Mesodermal cell (in vitro differentiated cells): ENCODE measurements around the gene ZDHHC7.

Experiments
- H3K27ac ChIP-seq: 2 replicates; pipeline ENCODE4 v1.7.0; 2013; ENCODE audit warnings: mild to moderate bottlenecking, low read depth, low read length, moderate library complexity; ENCODE audit not compliant: severe bottlenecking
- H3K36me3 ChIP-seq: 2 replicates; pipeline ENCODE4 v1.7.1; 2013; ENCODE audit warnings: mild to moderate bottlenecking, low read length, moderate library complexity; ENCODE audit not compliant: control insufficient read depth, insufficient read depth
- H3K4me1 ChIP-seq: one replicate; pipeline ENCODE4 v1.7.1; 2013; ENCODE audit warnings: mild to moderate bottlenecking, low read length; ENCODE audit not compliant: insufficient read depth, control insufficient read depth, poor library complexity, severe bottlenecking
- H3K4me3 ChIP-seq: 2 replicates; pipeline ENCODE4 v1.7.0; 2013; ENCODE audit warnings: low read length, control low read depth, mild to moderate bottlenecking; ENCODE audit not compliant: insufficient read depth, poor library complexity, severe bottlenecking; ENCODE audit errors: extremely low read depth
- H3K9me3 ChIP-seq: 2 replicates; pipeline ENCODE4 v1.7.1; 2013; ENCODE audit warnings: mild to moderate bottlenecking, low read length, moderate library complexity; ENCODE audit not compliant: control insufficient read depth
- WGBS, 2 experiments: methylation state at CpG; one replicate each; pipeline ENCODE4 v1.1.5; 2013; ENCODE audit warnings: missing lambda C conversion rate in 2 of 2; ENCODE audit not compliant: insufficient coverage in 2 of 2; 5-methylcytosine and 5-hydroxymethylcytosine counted together

ZDHHC7 gene

GRCh38 chr16:85018529-85019236 is 7.3 kb upstream of the ZDHHC7 start:
- H3K27ac ChIP-seq, result no peak overlapping the region
- H3K9me3 ChIP-seq, result no peaks in the 10 kb centered on the region
- H3K4me1 ChIP-seq, result no peaks in the 10 kb centered on the region
- no peaks in the 10 kb centered on the region for H3K36me3 ChIP-seq
- 88 to 89% methylated on average over 16 of the region's 19 CpGs for WGBS, 2 experiments
- no peak overlapping the region for H3K4me3 ChIP-seq

GRCh38 chr16:85017633-85018032 is 6.3 kb upstream of the ZDHHC7 start:
- Histone ChIP-seq H3K4me3 (no peak overlapping the region), H3K36me3 (no peaks in the 10 kb centered on the region), H3K27ac (no peak overlapping the region), H3K4me1 (no peaks in the 10 kb centered on the region), H3K9me3 (no peaks in the 10 kb centered on the region)
- WGBS, 2 experiments, result 83 to 84% methylated on average over 5 to 8 of the region's 8 CpGs

DNA sequence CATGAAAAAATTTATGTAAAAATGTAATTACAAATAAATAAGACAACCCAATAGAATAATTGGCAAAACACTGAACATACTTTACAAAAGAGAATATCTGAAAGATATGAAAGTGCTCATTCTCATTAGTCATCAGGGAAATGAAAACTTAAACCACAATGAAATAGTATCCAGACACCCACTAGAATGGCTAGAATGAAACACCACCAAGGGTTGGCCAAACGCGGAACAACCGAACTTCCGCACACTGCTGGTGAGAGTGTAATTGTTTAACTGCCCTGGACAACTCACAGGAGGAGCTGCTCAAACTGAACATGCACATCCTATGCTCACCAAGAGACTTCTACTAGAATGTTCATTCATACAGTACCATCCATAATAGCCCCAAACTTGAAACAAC is 5.8 kb upstream of the ZDHHC7 start:
- WGBS, 2 experiments, result 100% methylated on average over 1 of the region's 4 CpGs
- H3K9me3 ChIP-seq, result no peaks in the 10 kb centered on the region
- H3K36me3 ChIP-seq, result no peaks in the 10 kb centered on the region
- H3K4me1 ChIP-seq, result no peaks in the 10 kb centered on the region
- no peak overlapping the region for H3K27ac ChIP-seq
- H3K4me3 ChIP-seq, result no peak overlapping the region

- H3K27ac ChIP-seq, result no peak overlapping the region
- no peaks in the 10 kb centered on the region for H3K36me3 ChIP-seq
- WGBS, 2 experiments, result 91 to 100% methylated on average over 2 to 4 of the region's 5 CpGs
These were observed 4.3 kb upstream of the ZDHHC7 start for GRCh38 chr16:85015481-85016187.

DNA sequence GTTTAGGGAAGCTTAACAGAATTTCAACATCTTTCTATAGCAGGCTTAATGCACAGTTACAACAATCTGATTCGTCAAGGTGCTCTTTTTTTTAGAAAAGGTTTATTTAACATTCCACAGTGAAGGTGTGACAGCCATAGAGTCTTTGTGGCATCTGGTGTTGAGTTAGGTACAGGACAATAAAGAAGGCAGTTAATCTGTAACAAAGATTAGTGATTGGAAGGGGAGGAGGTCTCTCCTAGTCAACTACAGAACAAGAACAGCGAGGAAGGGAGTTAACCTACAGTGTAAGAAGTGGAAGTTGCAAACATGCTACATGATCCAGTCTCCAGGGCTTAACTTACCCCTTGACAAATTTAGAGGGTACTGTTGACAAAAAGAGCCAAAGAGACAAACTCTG is 3.0 kb upstream of the ZDHHC7 start:
- Histone ChIP-seq H3K27ac (no peak overlapping the region), H3K4me3 (no peak overlapping the region), H3K9me3 (no peaks in the 10 kb centered on the region), H3K4me1 (no peaks in the 10 kb centered on the region), H3K36me3 (peaks cover 1% of the 10 kb centered on the region)
- 70 to 100% methylated on average over 1 to 2 of the region's 2 CpGs for WGBS, 2 experiments

More at GRCh38 chr16:85015481-85016187, 4.3 kb upstream of the ZDHHC7 start:
- Histone ChIP-seq H3K4me1 (no peaks in the 10 kb centered on the region), H3K4me3 (no peak overlapping the region), H3K9me3 (no peaks in the 10 kb centered on the region)

DNA sequence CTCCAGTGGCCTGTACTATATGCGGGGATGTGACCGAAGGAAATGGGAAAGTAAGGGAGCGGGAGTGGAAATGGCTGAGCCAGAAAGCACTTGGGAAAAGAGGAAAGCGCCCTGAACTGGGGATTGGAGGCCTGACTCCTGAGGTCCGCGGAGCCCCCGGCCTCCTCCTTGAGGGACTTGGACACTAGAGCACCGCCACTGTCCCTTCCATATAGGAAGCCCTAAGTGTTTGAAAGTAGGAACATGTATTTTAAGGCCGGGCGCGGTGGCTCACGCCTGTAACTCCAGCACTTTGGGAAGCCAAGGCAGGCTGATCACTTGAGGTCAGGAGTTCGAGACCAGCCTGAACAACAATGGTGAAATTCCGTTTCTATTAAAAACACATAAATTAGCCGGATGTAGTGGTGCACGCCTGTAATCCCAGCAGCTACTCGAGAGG is 530 bp upstream of the ZDHHC7 start:
- Histone ChIP-seq H3K4me3 (peak overlapping the region; percentile 86), H3K36me3 (peaks cover 19% of the 10 kb centered on the region), H3K4me1 (peaks cover 3% of the 10 kb centered on the region), H3K27ac (peak overlapping the region; percentile 92), H3K9me3 (no peaks in the 10 kb centered on the region)
- WGBS, 2 experiments, result 32 to 34% methylated on average over 12 to 16 of the region's 17 CpGs

- no peaks in the 10 kb centered on the region for H3K9me3 ChIP-seq
- peak overlapping the region; percentile 86 for H3K4me3 ChIP-seq
- peaks cover 11% of the 10 kb centered on the region for H3K4me1 ChIP-seq
- 89 to 92% methylated on average over 3 of the region's 9 CpGs for WGBS, 2 experiments
- H3K36me3 ChIP-seq, result peaks cover 22% of the 10 kb centered on the region
- no peak overlapping the region for H3K27ac ChIP-seq
These were observed 847 bp downstream of the ZDHHC7 start for GRCh38 chr16:85010446-85010930.

GRCh38 chr16:85008271-85008670 is 3.1 kb downstream of the ZDHHC7 start:
- Histone ChIP-seq H3K4me1 (peaks cover 27% of the 10 kb centered on the region), H3K36me3 (peaks cover 22% of the 10 kb centered on the region), H3K9me3 (no peaks in the 10 kb centered on the region), H3K27ac (no peak overlapping the region), H3K4me3 (no peak overlapping the region)
- 90 to 100% methylated on average over 1 to 3 of the region's 3 CpGs for WGBS, 2 experiments

GRCh38 chr16:85007496-85008214 is 3.7 kb downstream of the ZDHHC7 start:
- H3K27ac ChIP-seq, result no peak overlapping the region
- peaks cover 26% of the 10 kb centered on the region for H3K36me3 ChIP-seq
- H3K4me3 ChIP-seq, result no peak overlapping the region
- H3K9me3 ChIP-seq, result no peaks in the 10 kb centered on the region
- peaks cover 33% of the 10 kb centered on the region for H3K4me1 ChIP-seq
- WGBS, 2 experiments, result 92 to 97% methylated on average over 4 of the region's 7 CpGs

DNA sequence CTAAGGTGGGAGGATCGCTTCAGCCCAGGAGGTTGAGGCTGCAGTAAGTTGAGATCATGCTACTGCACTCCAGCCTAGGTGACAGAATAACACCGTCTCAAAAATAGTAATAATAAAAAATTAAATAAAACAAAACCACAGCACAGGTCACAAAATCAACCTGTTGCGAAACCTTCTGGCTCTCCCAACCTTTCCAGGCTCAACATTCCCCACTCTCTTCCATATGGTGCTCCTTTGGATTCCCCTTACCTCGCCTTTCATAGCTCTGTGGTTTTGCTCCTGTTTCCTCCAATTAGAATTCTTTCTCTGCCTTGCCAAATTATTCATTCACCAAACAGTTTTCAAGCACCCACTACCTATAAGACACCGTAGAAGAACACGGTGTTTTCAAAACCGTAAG is 4.7 kb downstream of the ZDHHC7 start:
- WGBS, 2 experiments, result 90 to 94% methylated on average over 3 to 5 of the region's 7 CpGs
- H3K27ac ChIP-seq, result no peak overlapping the region
- H3K4me3 ChIP-seq, result no peak overlapping the region
- peaks cover 39% of the 10 kb centered on the region for H3K4me1 ChIP-seq
- peaks cover 29% of the 10 kb centered on the region for H3K36me3 ChIP-seq
- H3K9me3 ChIP-seq, result no peaks in the 10 kb centered on the region
